Omental fat pad (tissue), 4 donors: ENCODE measurements around the gene ERI3. TPM values are rescaled to one million over a fixed set of nuclear protein-coding genes. Genes with fewer than 3 reads are reported as not detected.

ENCODE experiments used
- ATAC-seq: fragments of 150-250 bp; one replicate; pipeline ENCODE4 v1.9.1; 2016; ENCODE audit warnings: mild to moderate bottlenecking, moderate library complexity; ENCODE audit not compliant: low FRiP score
- DNase-seq: peaks from one replicate; pipeline ENCODE4 v3.0.0-alpha.2; 2019; ENCODE audit warnings: low spot score
- CTCF ChIP-seq, 3 donors: fragments of 450-650 bp; IDR thresholded peaks; one replicate each; pipeline ENCODE4 v1.5.1; 2016 to 2017; ENCODE audit warnings: antibody characterized with exemption in 3 of 3, mild to moderate bottlenecking in 3 of 3, moderate library complexity in 2 of 3
- total RNA-seq, 4 donors: library from RNA; depleted of rRNA; stranded (reverse); fragments of >200 nt; gene quantifications; one replicate each; pipeline ENCODE4 v1.1.0, GENCODE V29; 2016

ERI3 gene
- total RNA-seq, 4 donors from 2014 or later, result 27.6 to 36.3 (median 31.2) TPM

DNA sequence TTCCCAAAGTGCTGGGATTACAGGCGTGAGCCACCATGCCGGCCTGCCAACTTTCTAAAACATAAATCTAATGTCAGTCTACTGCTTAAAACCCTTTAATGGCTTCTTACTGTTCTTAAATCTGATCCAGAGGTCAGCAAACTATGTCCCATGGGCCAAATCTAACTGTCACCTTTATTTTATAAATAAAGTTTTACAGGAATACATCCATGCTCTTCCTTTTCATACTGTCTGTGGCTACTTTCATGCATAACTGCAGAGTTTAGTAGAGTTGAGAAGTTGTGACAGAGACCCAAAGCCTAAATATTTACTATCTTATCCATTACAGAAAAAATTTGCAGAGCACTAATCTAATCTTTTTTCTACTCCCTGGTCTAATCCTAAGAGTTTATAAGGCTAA, 3.8 kb downstream of the ERI3 start:
- DNase-seq (no peak), ATAC-seq (no peak)
- TF ChIP-seq CTCF (IDR thresholded peaks at IDR 0.05), result no peak

- DNase-seq (no peak), ATAC-seq (no peak)
- TF ChIP-seq CTCF (IDR thresholded peaks at IDR 0.05), result no peak
Measured at GRCh38 chr1:44348061-44348485, 7.0 kb downstream of the ERI3 start.

DNA sequence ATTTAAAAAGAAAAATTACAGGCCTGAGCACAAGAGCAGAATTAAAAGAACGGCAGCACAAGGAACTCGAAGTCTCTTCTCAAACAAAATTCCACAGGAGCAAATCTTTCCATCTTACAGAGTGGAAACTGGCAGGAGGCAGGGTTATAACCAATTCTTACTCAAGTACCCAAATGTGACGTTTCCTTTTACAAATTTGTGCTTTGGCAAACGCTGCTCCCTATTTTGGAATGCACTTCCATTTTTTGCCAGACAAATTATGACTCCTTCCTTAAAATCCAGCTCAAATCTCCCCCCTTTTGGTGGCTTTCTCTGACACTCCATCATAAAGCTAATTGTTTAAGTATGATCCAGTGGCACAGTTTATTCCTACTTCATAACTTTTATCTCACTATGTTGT, 7.8 kb downstream of the ERI3 start:
- DNase-seq (no peak), ATAC-seq (peak; percentile 26)
- TF ChIP-seq CTCF (IDR thresholded peaks at IDR 0.05), result no peak

DNA sequence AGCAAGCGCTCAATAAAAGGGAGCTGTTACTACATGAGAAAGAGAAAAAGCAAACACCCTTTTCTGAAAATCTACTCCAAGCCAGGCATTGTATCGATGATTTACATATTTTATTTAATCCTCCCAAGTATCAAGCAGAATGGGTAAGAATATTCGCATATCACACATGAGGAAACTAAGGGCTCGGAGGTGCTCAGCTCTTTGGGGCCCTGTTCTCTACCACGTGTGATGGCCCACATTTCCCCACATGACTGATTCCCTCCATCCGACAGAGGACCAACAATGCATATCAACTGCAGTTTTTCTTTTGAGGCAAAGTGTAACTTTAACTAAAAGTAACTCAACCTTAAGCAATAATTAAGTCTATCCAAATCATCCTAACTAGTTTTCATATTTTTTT, 8.2 kb downstream of the ERI3 start:
- no peak for TF ChIP-seq CTCF (IDR thresholded peaks at IDR 0.05)
- no peak for DNase-seq
- ATAC-seq, result no peak

DNA sequence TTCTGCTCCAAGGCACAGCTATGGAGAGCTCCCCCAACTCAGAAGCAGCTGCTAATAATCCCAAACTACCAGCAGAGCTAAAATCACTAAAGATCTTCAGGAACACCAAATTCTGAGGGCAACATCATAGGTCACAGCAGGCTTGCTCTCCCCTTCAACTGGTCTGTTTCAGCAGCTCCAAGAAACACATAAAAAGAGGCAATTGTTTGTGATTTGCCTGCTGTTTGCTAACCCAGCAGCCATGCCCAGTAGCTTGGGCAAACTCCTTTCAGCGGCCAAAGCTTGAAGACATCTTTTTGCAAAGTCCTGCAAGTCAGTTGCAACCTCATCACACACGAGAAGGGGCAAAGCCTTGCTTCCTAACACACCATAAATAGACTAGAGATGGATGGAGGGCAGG, 8.9 kb downstream of the ERI3 start:
- DNase-seq (no peak), ATAC-seq (no peak)
- no peak for TF ChIP-seq CTCF (IDR thresholded peaks at IDR 0.05)

- DNase-seq, result no peak
- TF ChIP-seq CTCF (IDR thresholded peaks at IDR 0.05), result no peak
- no peak for ATAC-seq
Measured at GRCh38 chr1:44345187-44345775, 9.8 kb downstream of the ERI3 start.

DNA sequence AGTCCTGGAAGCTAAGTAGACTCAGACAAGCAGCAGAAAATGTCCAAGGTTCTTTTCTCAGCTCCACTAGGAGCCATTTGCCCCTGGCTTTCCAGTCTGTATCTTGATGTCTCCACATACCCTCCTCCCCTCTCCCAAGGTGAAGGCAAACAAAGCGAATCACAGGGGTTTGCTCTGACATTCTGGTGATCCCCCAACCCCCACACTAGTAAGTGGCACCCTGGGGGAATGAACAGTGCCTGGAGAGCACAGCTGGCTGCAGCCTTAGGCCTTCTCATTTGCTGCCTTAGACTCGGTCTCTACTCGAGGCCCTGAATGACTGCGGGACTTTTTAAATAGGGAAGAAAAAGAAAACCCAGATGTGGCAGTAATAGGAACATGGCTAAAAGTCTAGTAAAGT, 15.3 kb downstream of the ERI3 start:
- DNase-seq (no peak), ATAC-seq (no peak)
- TF ChIP-seq CTCF (IDR thresholded peaks at IDR 0.05), result no peak
